ENCODE results near the gene NEO1. TPM values are rescaled to one million over a fixed set of nuclear protein-coding genes. Genes with fewer than 3 reads are reported as not detected.

Gene NEO1
- total RNA-seq, 1 donor from 2014 or later: 2.3 TPM

DNA sequence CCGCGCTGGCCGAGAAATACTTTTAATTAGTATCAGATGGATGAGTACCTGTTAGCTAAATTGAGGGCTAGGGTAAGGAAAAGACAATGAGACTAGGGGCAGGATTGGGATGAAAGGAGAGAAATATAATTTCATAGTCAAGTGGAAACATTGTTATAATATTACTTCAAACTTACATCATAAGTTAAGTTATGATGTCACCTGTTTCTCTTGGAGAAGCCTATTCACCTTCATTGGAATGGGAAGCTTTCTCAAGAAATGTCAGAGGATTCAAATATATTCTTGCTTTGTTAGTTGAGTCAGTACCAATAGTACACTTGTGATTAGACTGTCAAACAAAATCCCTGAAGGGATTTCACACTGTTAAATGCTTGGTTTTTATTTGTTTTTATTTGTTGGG, 116.2 kb downstream of the NEO1 start:
- TF ChIP-seq CTCF (IDR thresholded peaks at IDR 0.05): no peak
- Mint-ChIP-seq H3K4me1 (no peaks in the 10 kb centered on the region), H3K4me3 (no peak overlapping the region), H3K9me3 (peaks cover 13% of the 10 kb centered on the region), H3K27ac (no peak overlapping the region), H3K27me3 (peaks cover 2% of the 10 kb centered on the region), H3K36me3 (ENCODE audit: low read depth) (no peaks in the 10 kb centered on the region)
- ATAC-seq (ENCODE audit: low read depth) (no peak), DNase-seq (no peak)
- intact Hi-C loops (cut with micrococcal nuclease): no loop called here
- CTCF ChIA-PET: no interaction called here
- POLR2A ChIA-PET: no interaction called here

GRCh38 chr15:73171711-73172110, 119.4 kb downstream of the NEO1 start:
- no peak for TF ChIP-seq CTCF (IDR thresholded peaks at IDR 0.05)
- H3K9me3 Mint-ChIP-seq: no peaks in the 10 kb centered on the region
- H3K4me3 Mint-ChIP-seq: no peak overlapping the region
- H3K4me1 Mint-ChIP-seq: no peaks in the 10 kb centered on the region
- ChIA-PET CTCF (no interaction called here), POLR2A (no interaction called here)
- H3K27me3 Mint-ChIP-seq: peaks cover 2% of the 10 kb centered on the region
- ATAC-seq (ENCODE audit: low read depth) (no peak), DNase-seq (no peak)
- no peak overlapping the region for H3K27ac Mint-ChIP-seq
- no peaks in the 10 kb centered on the region for H3K36me3 Mint-ChIP-seq (ENCODE audit: low read depth)
- intact Hi-C loops (cut with micrococcal nuclease): no loop called here

DNA sequence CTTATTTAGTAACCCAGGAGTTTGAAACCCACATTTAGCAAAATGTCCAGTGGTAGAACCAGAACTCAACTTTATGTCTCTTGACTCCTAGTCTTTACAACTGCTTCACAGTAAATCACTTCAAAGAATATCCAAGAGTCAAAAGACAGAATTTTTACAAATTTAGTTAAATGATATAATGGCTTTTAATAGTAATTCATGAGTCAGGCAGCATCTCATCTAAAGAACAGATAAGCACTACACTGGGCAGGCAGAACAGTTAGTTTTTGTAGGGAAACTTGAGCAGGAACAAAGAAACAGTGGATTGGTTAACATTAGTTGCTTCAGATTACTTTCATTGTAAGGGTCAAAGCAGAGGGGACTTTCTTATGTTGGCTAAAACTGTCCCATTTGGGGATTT, 120.2 kb downstream of the NEO1 start:
- no peaks in the 10 kb centered on the region for H3K4me1 Mint-ChIP-seq
- POLR2A ChIA-PET: no interaction called here
- intact Hi-C loops (cut with micrococcal nuclease): no loop called here
- DNase-seq (no peak), ATAC-seq (ENCODE audit: low read depth) (no peak)
- no peaks in the 10 kb centered on the region for H3K9me3 Mint-ChIP-seq
- no peak overlapping the region for H3K4me3 Mint-ChIP-seq
- H3K27ac Mint-ChIP-seq: no peak overlapping the region
- H3K27me3 Mint-ChIP-seq: peaks cover 2% of the 10 kb centered on the region
- H3K36me3 Mint-ChIP-seq (ENCODE audit: low read depth): no peaks in the 10 kb centered on the region
- CTCF ChIA-PET: no interaction called here
- no peak for TF ChIP-seq CTCF (IDR thresholded peaks at IDR 0.05)

DNA sequence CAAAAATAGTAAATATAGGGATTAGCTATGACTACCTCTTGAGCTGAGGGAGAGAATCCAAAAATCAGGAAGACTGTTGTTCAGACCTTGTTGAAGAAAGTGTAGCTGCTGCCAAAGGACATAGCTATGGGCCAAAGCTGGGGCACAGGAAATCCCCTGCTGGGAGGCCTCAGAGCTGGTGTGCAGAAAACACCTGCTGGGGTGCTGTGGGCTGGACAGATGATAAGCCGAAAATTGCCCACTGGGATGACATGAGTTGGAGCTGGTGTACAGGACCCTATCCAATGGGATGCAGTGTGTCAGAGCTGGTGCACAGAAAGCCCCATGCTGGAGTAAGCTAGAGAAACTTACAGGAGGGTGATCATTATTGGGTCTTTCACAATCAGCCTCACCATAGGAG, 121.9 kb downstream of the NEO1 start:
- intact Hi-C loops (cut with micrococcal nuclease): no loop called here
- no peak overlapping the region for H3K4me3 Mint-ChIP-seq
- no peak for TF ChIP-seq CTCF (IDR thresholded peaks at IDR 0.05)
- ChIA-PET CTCF (no interaction called here), POLR2A (no interaction called here)
- DNase-seq (no peak), ATAC-seq (ENCODE audit: low read depth) (no peak)
- H3K36me3 Mint-ChIP-seq (ENCODE audit: low read depth): no peaks in the 10 kb centered on the region
- no peaks in the 10 kb centered on the region for H3K4me1 Mint-ChIP-seq
- peaks cover 2% of the 10 kb centered on the region for H3K27me3 Mint-ChIP-seq
- no peaks in the 10 kb centered on the region for H3K9me3 Mint-ChIP-seq
- no peak overlapping the region for H3K27ac Mint-ChIP-seq

DNA sequence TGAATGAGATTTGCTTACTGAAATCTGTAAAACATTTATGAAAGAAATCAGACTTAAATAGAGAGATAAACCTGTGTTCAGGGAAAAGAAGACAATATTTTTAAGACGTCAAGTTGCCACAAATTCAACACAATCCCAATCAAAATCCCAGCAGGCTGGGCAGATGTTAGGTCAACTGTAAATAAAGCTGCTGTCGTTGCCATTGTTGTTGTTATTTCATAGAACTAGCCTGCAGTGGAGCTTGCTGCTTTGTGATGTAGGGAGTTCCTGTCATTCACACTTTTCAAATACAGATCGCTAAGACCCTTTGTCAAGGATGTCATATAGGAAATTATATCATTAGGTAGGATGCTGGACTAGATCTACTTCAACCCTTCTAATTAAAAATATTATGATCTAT, 123.1 kb downstream of the NEO1 start:
- Mint-ChIP-seq H3K27me3 (no peaks in the 10 kb centered on the region), H3K4me3 (no peak overlapping the region), H3K9me3 (no peaks in the 10 kb centered on the region), H3K4me1 (no peaks in the 10 kb centered on the region), H3K27ac (no peak overlapping the region), H3K36me3 (ENCODE audit: low read depth) (no peaks in the 10 kb centered on the region)
- ChIA-PET POLR2A (no interaction called here), CTCF (no interaction called here)
- DNase-seq (no peak), ATAC-seq (ENCODE audit: low read depth) (no peak)
- intact Hi-C loops (cut with micrococcal nuclease): no loop called here
- no peak for TF ChIP-seq CTCF (IDR thresholded peaks at IDR 0.05)

Measured in activated B cell treated with CpG ODN at 0.5 μM for 24 hours (primary cell).